Stimulated activated CD4-positive, alpha-beta T cell treated with anti-CD3 and anti-CD28 coated beads, TNF-alpha, amount 100 ng/mL, for 24 hours (primary cell): ENCODE results near the gene SELENOH.

Experiments
- DNase-seq, 3 experiments: peaks; one replicate each; pipeline ENCODE4 v3.0.0-alpha.2; 2020; ENCODE audit warnings: low read depth in 3 of 3

Gene SELENOH

GRCh38 chr11:57781529-57781943 is 40.2 kb downstream of the SELENOH start:
- no peak for DNase-seq

DNA sequence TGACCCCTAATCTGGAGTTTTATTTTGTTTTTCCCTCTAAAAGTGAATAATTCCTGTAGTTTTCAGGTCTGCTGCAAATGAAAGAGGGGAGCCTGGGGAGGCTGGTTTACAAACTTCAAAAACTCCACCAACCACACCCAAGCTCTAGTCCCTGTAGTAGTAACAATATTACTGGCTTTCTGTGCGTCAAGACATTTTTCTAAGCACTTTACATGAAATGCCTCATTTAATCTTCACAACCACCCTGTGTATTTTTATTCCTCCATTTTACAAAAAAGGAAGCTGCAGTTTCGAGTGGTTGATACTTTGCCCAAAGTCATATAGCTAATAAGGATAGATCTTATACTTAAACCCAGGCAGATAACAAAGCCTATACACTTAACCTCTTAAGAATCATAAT is 43.8 kb downstream of the SELENOH start:
- no peak for DNase-seq

GRCh38 chr11:57786436-57786835 is 45.1 kb downstream of the SELENOH start:
- no peak for DNase-seq

GRCh38 chr11:57787006-57787604 is 45.8 kb downstream of the SELENOH start:
- DNase-seq = no peak

- DNase-seq = no peak
Observed at GRCh38 chr11:57787920-57788702, 46.8 kb downstream of the SELENOH start.

- no peak for DNase-seq
Observed at GRCh38 chr11:57788703-57789088, 47.4 kb downstream of the SELENOH start.

DNA sequence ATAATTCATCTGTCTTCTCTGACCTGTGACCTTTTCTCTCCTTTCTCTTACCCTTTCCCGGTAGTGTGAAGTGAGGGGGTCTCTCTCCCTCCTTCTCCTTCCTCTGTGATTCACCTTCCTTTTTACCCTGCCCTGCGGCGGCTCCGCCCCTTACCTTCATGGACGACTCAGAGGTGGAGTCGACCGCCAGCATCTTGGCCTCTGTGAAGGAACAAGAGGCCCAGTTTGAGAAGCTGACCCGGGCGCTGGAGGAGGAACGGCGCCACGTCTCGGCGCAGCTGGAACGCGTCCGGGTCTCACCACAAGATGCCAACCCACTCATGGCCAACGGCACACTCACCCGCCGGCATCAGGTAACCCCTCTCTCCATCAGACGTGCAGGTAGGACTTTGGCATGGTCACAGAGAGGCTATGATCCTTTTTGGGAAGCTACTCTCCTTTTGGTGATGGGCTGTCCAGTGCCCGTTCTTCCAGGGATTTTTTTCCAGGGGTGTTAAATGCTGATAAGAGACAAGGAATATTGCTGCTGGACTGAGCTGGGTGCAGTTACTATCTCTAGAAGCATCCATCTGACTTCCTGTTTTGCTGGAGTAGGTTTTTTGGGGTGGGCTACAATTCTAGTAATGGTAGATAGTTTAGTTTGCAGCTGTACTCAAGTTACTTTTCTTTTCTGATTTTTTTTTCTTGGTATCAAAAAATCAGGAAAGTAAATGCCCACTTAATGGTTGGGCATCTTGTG is 50.2 kb downstream of the SELENOH start:
- no peak for DNase-seq

DNA sequence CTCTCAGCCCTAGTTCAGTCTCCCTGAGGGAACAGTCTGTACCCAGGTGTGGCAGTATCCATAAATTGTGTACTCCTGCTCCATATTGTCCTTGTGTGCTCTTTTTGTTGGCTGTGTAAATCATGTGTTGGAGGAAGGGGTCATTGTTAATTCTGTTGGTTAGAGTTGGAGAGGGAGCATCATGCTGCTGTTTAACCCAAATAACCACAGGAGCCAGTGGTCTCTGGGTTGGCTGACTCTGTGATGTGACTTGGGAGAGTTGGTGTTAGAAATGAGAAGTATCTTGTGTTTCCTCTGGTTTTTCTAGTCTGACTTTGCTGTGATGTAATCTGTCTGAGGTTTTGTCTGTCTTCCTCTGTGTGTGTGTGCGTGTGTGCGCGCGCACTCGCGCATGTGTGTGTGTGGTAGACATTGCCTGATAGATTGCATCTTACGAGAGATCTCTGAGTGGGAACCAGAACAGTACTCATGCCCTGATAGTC is 50.8 kb downstream of the SELENOH start:
- peak; percentile 53 to 75 (median 54) for DNase-seq

- DNase-seq = no peak
Observed at GRCh38 chr11:57792870-57793269, 51.6 kb downstream of the SELENOH start.
